K562 (cell line): ENCODE results near the gene TFF1. TPM values are rescaled to one million over a fixed set of nuclear protein-coding genes. Genes with fewer than 3 reads are reported as not detected.

Source experiments
- ATAC-seq: fragments of 200-7000 bp; cut with Tn5 transposase; 3 replicates; pipeline ENCODE4 v1.9.1; 2020; ENCODE audit warnings: moderate library complexity
- BruUV-seq: library from RNA; stranded (reverse); fragments of 400-500 nt; replicated peaks from 2 replicates; lab custom pipeline; 2021; lab: Mats Ljungman, UMichigan
- CTCF ChIA-PET: fragments of 300-600 bp; formaldehyde crosslinking; extraction: SDS; loops from one replicate; lab custom pipeline; 2021; ENCODE audit warnings: low intra/inter-chr PET ratio; lab: Yijun Ruan, JAX
- POLR2A ChIA-PET: fragments of 300-600, 350-650 bp; sonication (Branson Sonifier 250); formaldehyde crosslinking; extraction: SDS; loops from one replicate; lab custom pipeline; 2021; ENCODE audit warnings: antibody characterized with exemption, inconsistent platforms; lab: Yijun Ruan, JAX
- DNase-seq, 4 experiments: peaks; one replicate each; pipeline versions ENCODE4 v3.0.0 to v3.0.0-alpha.2; 2011 to 2018; ENCODE audit warnings: low spot score in 3 of 4, mixed read lengths in 3 of 4; ENCODE audit errors: extremely low read depth in 1 of 4
- FAIRE-seq: peaks from 2 replicates; lab custom pipeline; 2011; peaks lifted over from hg19 to GRCh38; lab: Jason Lieb, UNC
- H2AFZ ChIP-seq: 2 replicates; pipeline ENCODE4 v1.6.0; 2011; ENCODE audit warnings: low read depth, low read length, control low read depth, inconsistent platforms
- H3K27ac ChIP-seq: fragments of 200-600 bp; 3 replicates; pipeline ENCODE4 v1.8.0; 2011; ENCODE audit warnings: low read depth, mild to moderate bottlenecking, control low read depth, inconsistent platforms, low read length, moderate library complexity, mixed read lengths; ENCODE audit errors: extremely low read depth
- H3K27me3 ChIP-seq, 2 experiments: fragments of 300-600 bp in 1 of 2; 2 replicates in 1 of 2; 3 replicates in 1 of 2; pipeline versions ENCODE4 v1.6.0 to v1.8.0; 2011; ENCODE audit warnings: inconsistent platforms in 2 of 2, low read length in 2 of 2, mild to moderate bottlenecking in 1 of 2, mixed read lengths in 1 of 2, moderate library complexity in 1 of 2; ENCODE audit not compliant: control insufficient read depth in 2 of 2, insufficient read depth in 2 of 2
- H3K36me3 ChIP-seq: fragments of 300-600 bp; 3 replicates; pipeline ENCODE4 v1.8.0; 2011; ENCODE audit warnings: mild to moderate bottlenecking, low read length, inconsistent platforms; ENCODE audit not compliant: control insufficient read depth, insufficient read depth
- H3K4me1 ChIP-seq, 2 experiments: fragments of 200-600 bp in 1 of 2; replicated peaks in 1 of 2; 2 replicates in 1 of 2; 3 replicates in 1 of 2; pipeline versions ENCODE4 v1.5.1 to v1.8.0; 2011; ENCODE audit warnings: inconsistent platforms in 2 of 2, low read length in 2 of 2, mild to moderate bottlenecking in 1 of 2, mixed read lengths in 1 of 2, moderate library complexity in 1 of 2; ENCODE audit not compliant: control insufficient read depth in 2 of 2, insufficient read depth in 2 of 2
- H3K4me2 ChIP-seq: 2 replicates; pipeline ENCODE4 v1.6.1; 2011; ENCODE audit warnings: low read length, control low read depth, inconsistent platforms, mixed read lengths; ENCODE audit not compliant: insufficient read depth
- H3K4me3 ChIP-seq: fragments of 200-600 bp; sonication (generic), shearing (Covaris generic); 2 replicates; pipeline ENCODE4 v1.5.1; 2016; ENCODE audit warnings: control low read depth, inconsistent platforms
- H3K79me2 ChIP-seq: fragments of 200-600 bp; 3 replicates; pipeline ENCODE4 v1.8.0; 2011; ENCODE audit warnings: low read length, inconsistent platforms; ENCODE audit not compliant: control insufficient read depth, insufficient read depth
- H3K9ac ChIP-seq, 2 experiments: 2 replicates each; pipeline versions ENCODE4 v1.6.0 to v1.6.1; 2011; ENCODE audit warnings: low read depth in 2 of 2, low read length in 2 of 2, control low read depth in 1 of 2, inconsistent platforms in 1 of 2, mild to moderate bottlenecking in 1 of 2, mixed read lengths in 1 of 2; ENCODE audit not compliant: insufficient read depth in 1 of 2
- H3K9me1 ChIP-seq: one replicate; pipeline ENCODE4 v1.6.0; 2011; ENCODE audit warnings: inconsistent platforms, mild to moderate bottlenecking, low read length, moderate library complexity; ENCODE audit not compliant: control insufficient read depth, insufficient read depth
- H3K9me3 ChIP-seq: replicated peaks from 2 replicates; pipeline ENCODE4 v1.5.1; 2011; ENCODE audit warnings: low read depth, low read length, inconsistent platforms; ENCODE audit not compliant: control insufficient read depth, insufficient read depth
- H4K20me1 ChIP-seq: replicated peaks from 2 replicates; pipeline ENCODE4 v1.6.1; 2011; ENCODE audit warnings: low read length, inconsistent platforms, mixed read lengths; ENCODE audit not compliant: control insufficient read depth, insufficient read depth
- ARID1B ChIP-seq: fragments of 450-650 bp; IDR thresholded peaks from 2 replicates; pipeline ENCODE4 v1.6.1; 2016; ENCODE audit warnings: antibody characterized with exemption, mild to moderate bottlenecking, inconsistent platforms
- CEBPG ChIP-seq, 3 experiments: fragments of 200-800 bp in 1 of 3; sonication (Bioruptor generic) in 1 of 3; sonication (generic) in 1 of 3; formaldehyde crosslinking in 1 of 3; IDR thresholded peaks in 2 of 3; conservative IDR thresholded peaks in 1 of 3; 2 replicates each; pipeline versions ENCODE4 v1.6.1 to v1.8.0; 2016 to 2022; ENCODE audit warnings: missing compliant biosample characterization in 2 of 3, missing genetic modification characterization in 2 of 3, mild to moderate bottlenecking in 1 of 3, missing genetic modification reagents in 1 of 3
- DLX4 ChIP-seq: fragments of 250-450 bp; sonication (Bioruptor Pico); IDR thresholded peaks from 2 replicates; pipeline ENCODE4 v1.6.1; 2021; ENCODE audit warnings: mild to moderate bottlenecking
- ELF1 ChIP-seq: fragments of 200-800 bp; sonication (Bioruptor generic); IDR thresholded peaks from 2 replicates; pipeline ENCODE4 v1.6.1; 2016; ENCODE audit warnings: missing genetic modification characterization, missing compliant biosample characterization
- ZNF511 ChIP-seq: sonication (generic); formaldehyde crosslinking; IDR thresholded peaks from 2 replicates; pipeline ENCODE4 v1.8.0; 2022; ENCODE audit warnings: mild to moderate bottlenecking, missing genetic modification reagents
- WGBS: fragments of 100-300 bp; shearing (Covaris generic); methylation state at CpG from one replicate; pipeline ENCODE4 v1.1.6; 2016; ENCODE audit warnings: low coverage, mixed read lengths; ENCODE audit not compliant: insufficient coverage; ENCODE audit errors: missing lambda C conversion rate; 5-methylcytosine and 5-hydroxymethylcytosine counted together
- in situ Hi-C: fragments of 300-500 bp; cut with MboI; formaldehyde crosslinking; loops from 4 replicates; pipeline ENCODE4 v1.15.0; 2018; ENCODE audit warnings: inconsistent platforms, mixed read lengths
- intact Hi-C: fragments of 100-400 bp; cut with micrococcal nuclease; formaldehyde crosslinking; loops from 2 replicates; pipeline ENCODE4 v1.14.2; 2022
- polyA plus RNA-seq, 8 experiments: library from polyadenylated mRNA; depleted of rRNA in 4 of 8; stranded (reverse) in 5 of 8; unstranded in 3 of 8; fragments of >200 nt; fragmentation: Nextera tagmentation in 2 of 8; fragmentation: Illumina TruSeq in 1 of 8; extraction: Ambion mirVana in 2 of 8; extraction: Trizol in 1 of 8; gene quantifications; 2 replicates each; pipeline versions ENCODE4 v1.2.1 to v1.2.3, GENCODE V29; 2011 to 2014; ENCODE audit warnings: inconsistent platforms in 1 of 8, missing spikeins in 1 of 8
- total RNA-seq, 7 experiments: library from RNA; depleted of rRNA in 6 of 7; stranded (reverse); fragments of >200 nt in 6 of 7; fragmentation: Illumina TruSeq in 2 of 7; extraction: Trizol in 2 of 7; gene quantifications; 2 replicates each; pipeline versions ENCODE4 v1.2.1 to v1.2.3, GENCODE V29; 2011 to 2021; ENCODE audit warnings: low replicate concordance in 1 of 7

Gene TFF1
- total and polyA plus RNA-seq, 9 of the 15 experiments (the other 6 are each of a cell fraction or from before 2014, with no cell fraction given), result 0.31 TPM; not detected in 8

DNA sequence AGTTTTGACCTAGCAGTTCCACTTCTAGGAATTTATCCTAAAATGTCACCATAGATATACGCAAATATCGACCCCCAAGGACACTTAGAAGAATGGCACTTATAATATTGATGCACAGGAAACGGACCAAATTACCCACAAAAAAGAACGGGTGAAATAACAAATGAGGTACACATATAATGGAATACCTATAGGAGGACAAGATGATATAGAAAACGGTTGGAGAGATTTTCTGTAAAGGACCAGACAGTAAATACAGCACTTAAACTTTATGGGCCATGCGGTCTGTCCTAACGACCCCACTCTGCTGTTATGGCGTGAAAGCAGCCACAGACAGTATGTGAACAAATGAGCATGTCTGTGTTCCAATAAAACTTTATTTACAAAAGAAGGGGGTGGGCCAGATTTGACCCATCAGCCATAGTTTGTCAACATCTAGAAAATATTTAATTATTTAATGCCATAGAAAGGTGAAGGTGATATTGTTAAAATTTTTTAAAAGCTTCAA, 27.2 kb upstream of the TFF1 start (continued):
- TF ChIP-seq ZNF511, result no peak

GRCh38 chr21:42392731-42393442, 26.6 kb upstream of the TFF1 start:
- Histone ChIP-seq H2AFZ (peak overlapping the region; percentile 51), H3K27ac (no peak overlapping the region), H3K4me1 (peaks cover 13 to 16% of the 10 kb centered on the region in 2 experiments; a peak in 3 of 5 replicates), H3K4me2 (no peak overlapping the region), H3K9ac (no peak overlapping the region), H3K4me3 (no peak overlapping the region), H3K79me2 (no peaks in the 10 kb centered on the region), H3K9me1 (no peaks in the 10 kb centered on the region), H3K36me3 (no peaks in the 10 kb centered on the region), H4K20me1 (no peaks in the 10 kb centered on the region), H3K27me3 (peaks cover 7 to 14% of the 10 kb centered on the region in 2 experiments), H3K9me3 (no peaks in the 10 kb centered on the region)
- TF ChIP-seq ARID1B (no peak), ELF1 (tag) (no peak), CEBPG (CRISPR knock-in tag; IDR thresholded peaks at IDR 0.05) (no peak), CEBPG (tag; conservative IDR thresholded peaks at IDR 0.05 in 1 of 2, IDR thresholded peaks at IDR 0.05 in 1 of 2) (no peak), DLX4 (CRISPR knock-in tag) (no peak)
- POLR2A ChIA-PET, result interaction anchor here (0.6 to 2.8 kb wide), 4 partner anchors 11 to 30 kb away, joined by 4 to 13 read pairs (median 4); partner anchors contain the start of gene UBASH3A
- DNase-seq (no peak), ATAC-seq (no peak), FAIRE-seq (no peak)
- CTCF ChIA-PET, result no interaction called here
- no TSS peak for BruUV-seq
- in situ Hi-C loops, result no loop called here
- intact Hi-C loops, result no loop called here
- WGBS, result 61% methylated on average over 17 of the region's 17 CpGs
